ENCODE results near the gene ZNF608. TPM values are rescaled to one million over a fixed set of nuclear protein-coding genes. Genes with fewer than 3 reads are reported as not detected.

The ZNF608 gene
- total RNA-seq, 1 donor from 2014 or later: 15.4 TPM

DNA sequence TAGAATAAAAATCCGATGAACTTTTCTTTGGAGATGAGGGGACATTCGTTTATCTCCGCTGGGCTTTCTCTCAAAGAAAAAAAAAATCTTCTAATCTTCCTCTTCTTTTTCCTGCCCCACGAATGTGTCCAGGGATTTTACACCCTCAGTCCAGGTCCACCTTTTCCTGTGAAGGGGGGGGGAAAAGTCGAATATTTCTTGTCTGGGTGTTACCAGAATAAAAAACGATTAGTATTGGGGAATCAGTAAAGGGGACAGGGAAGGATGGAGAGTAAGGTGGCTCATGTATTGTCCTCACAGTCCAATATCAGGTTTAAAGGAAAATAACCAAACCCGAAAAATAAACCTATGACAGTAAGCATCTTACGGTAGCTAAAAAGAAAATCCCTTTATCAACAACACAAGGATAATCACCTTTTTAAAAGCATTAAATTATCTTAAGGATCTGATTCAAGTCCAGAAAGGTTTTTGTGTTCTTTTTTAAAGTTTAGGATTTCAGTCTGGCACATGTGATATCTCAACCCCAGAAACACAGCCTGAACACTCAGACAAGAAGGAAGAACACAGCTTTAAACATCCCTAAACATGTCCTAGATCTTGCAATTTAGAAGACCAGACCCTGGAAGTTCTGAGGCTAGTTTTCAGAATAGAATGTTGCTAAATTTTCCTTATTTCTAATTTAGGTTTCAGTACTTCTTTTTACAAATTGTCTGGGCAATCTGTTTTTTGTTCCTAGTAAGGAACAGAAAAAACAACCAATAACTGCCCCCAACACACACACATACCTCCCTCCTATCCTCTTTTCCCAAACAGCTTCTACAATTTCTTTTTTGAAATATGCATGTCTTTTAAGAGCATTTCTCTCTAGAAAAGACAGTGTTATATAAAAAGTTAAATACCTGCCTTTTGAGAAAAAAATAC lies 1.2 kb downstream of the ZNF608 start:
- peak overlapping the region; percentile 84 to 93 for H3K27ac ChIP-seq
- intact Hi-C loops (cut with DNase I): loop anchor here (5.0 to 10.0 kb wide), 4 partner anchors 48 to 742 kb away; no protein-coding TSS in a partner anchor

GRCh38 chr5:124744170-124744971 lies 2.1 kb downstream of the ZNF608 start:
- H3K36me3 ChIP-seq: no peaks in the 10 kb centered on the region
- H3K4me3 ChIP-seq: peak overlapping the region; percentile 55 to 70
- peak overlapping the region; percentile 84 to 93 for H3K27ac ChIP-seq
- TF ChIP-seq, protein P1, sequence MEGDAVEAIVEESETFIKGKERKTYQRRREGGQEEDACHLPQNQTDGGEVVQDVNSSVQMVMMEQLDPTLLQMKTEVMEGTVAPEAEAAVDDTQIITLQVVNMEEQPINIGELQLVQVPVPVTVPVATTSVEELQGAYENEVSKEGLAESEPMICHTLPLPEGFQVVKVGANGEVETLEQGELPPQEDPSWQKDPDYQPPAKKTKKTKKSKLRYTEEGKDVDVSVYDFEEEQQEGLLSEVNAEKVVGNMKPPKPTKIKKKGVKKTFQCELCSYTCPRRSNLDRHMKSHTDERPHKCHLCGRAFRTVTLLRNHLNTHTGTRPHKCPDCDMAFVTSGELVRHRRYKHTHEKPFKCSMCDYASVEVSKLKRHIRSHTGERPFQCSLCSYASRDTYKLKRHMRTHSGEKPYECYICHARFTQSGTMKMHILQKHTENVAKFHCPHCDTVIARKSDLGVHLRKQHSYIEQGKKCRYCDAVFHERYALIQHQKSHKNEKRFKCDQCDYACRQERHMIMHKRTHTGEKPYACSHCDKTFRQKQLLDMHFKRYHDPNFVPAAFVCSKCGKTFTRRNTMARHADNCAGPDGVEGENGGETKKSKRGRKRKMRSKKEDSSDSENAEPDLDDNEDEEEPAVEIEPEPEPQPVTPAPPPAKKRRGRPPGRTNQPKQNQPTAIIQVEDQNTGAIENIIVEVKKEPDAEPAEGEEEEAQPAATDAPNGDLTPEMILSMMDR (IDR thresholded peaks at IDR 0.05): no peak
- intact Hi-C loops (cut with DNase I): loop anchor here (10.0 kb wide), 1 partner anchor 230 kb away; no protein-coding TSS in a partner anchor
- H3K9me3 ChIP-seq: no peaks in the 10 kb centered on the region
- H3K4me1 ChIP-seq: peaks cover 3 to 5% of the 10 kb centered on the region in 2 donors
- peak in 1 of 2 donors; percentile 69 for DNase-seq (ENCODE audit: low spot score in 2 of 2)
- no peaks in the 10 kb centered on the region for H3K27me3 ChIP-seq

More for the DNA sequence above, 1.2 kb downstream of the ZNF608 start:
- H3K4me1 ChIP-seq: peaks cover 3 to 5% of the 10 kb centered on the region in 2 donors
- H3K27me3 ChIP-seq: no peaks in the 10 kb centered on the region
- TF ChIP-seq, protein P1 (IDR thresholded peaks at IDR 0.05): no peak
- H3K9me3 ChIP-seq: no peaks in the 10 kb centered on the region
- peak overlapping the region; percentile 55 to 70 for H3K4me3 ChIP-seq
- no peaks in the 10 kb centered on the region for H3K36me3 ChIP-seq
- DNase-seq (ENCODE audit: low spot score in 2 of 2): no peak

DNA sequence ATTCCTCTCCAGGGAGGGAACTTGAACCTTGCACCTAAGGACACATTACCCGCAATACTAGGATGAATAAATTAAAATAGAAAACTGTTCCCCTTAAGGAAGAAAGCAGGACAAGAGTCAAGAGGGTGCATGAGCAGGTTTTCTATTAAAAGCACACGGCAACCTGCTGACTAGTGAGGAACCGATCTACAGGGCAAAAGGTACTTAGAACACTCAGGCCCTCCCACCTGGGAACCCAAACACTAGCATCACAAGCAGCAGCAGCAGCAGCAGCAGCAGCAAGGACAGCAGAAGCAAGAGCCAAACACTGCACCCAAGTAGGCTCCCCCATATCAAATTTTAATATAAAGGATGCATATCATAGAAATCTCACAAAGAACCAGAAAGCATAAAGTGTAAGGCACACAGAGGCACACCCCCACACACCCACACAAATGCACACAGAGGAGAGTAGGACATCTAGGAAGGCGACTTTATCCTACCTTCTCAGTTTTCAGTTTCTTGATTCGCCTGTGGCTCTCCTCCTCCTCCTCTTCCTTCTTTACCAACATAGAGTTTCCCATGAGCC lies 2.8 kb downstream of the ZNF608 start:
- Histone ChIP-seq H3K27me3 (no peaks in the 10 kb centered on the region), H3K9me3 (no peaks in the 10 kb centered on the region), H3K27ac (peak overlapping the region; percentile 84 to 93), H3K36me3 (no peaks in the 10 kb centered on the region), H3K4me3 (peak overlapping the region; percentile 55 to 70), H3K4me1 (peaks cover 3 to 5% of the 10 kb centered on the region in 2 donors)
- intact Hi-C loops (cut with DNase I): loop anchor here (2.0 to 10.0 kb wide), 2 partner anchors 229 to 667 kb away; no protein-coding TSS in a partner anchor
- TF ChIP-seq, protein P1 (IDR thresholded peaks at IDR 0.05): no peak
- no peak for DNase-seq (ENCODE audit: low spot score in 2 of 2)

- Histone ChIP-seq H3K27me3 (no peaks in the 10 kb centered on the region), H3K4me1 (peaks cover 3 to 5% of the 10 kb centered on the region in 2 donors), H3K4me3 (peak overlapping the region; percentile 55 to 70), H3K36me3 (no peaks in the 10 kb centered on the region), H3K9me3 (no peaks in the 10 kb centered on the region), H3K27ac (peak overlapping the region; percentile 2 to 93)
- intact Hi-C loops (cut with DNase I): loop anchor here (2.0 to 10.0 kb wide), 2 partner anchors 228 to 668 kb away; no protein-coding TSS in a partner anchor
- TF ChIP-seq, protein P1 (IDR thresholded peaks at IDR 0.05): no peak
- no peak for DNase-seq (ENCODE audit: low spot score in 2 of 2)
These were observed 3.3 kb downstream of the ZNF608 start for GRCh38 chr5:124742983-124743601.

DNA sequence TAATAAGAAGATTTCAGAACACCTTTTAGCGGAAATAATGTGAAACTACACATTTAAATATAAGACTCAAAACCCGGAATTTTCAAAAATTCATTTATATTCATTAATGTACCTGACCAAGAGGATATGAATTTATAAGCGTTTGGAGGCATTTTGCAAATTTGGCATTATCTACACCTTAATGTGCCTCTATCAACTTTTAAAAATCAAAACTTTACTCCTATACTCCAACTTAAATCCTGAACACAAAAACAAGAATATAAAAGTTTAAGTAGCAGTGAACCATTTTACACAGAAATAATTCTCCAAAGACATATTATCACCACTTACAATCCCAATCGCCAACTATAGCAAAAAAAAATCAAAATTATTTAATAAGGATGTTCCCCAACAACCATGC lies 3.9 kb downstream of the ZNF608 start:
- no peak overlapping the region for H3K27ac ChIP-seq
- intact Hi-C loops (cut with DNase I): loop anchor here (2.0 to 10.0 kb wide), 2 partner anchors 228 to 668 kb away; no protein-coding TSS in a partner anchor
- H3K4me3 ChIP-seq: peak overlapping the region; percentile 55 to 70
- peaks cover 3 to 5% of the 10 kb centered on the region in 2 donors for H3K4me1 ChIP-seq
- H3K27me3 ChIP-seq: no peaks in the 10 kb centered on the region
- TF ChIP-seq, protein P1 (IDR thresholded peaks at IDR 0.05): no peak
- no peaks in the 10 kb centered on the region for H3K9me3 ChIP-seq
- DNase-seq (ENCODE audit: low spot score in 2 of 2): no peak
- H3K36me3 ChIP-seq: no peaks in the 10 kb centered on the region
